ENCODE measurements around the gene NHERF2.
A peak's percentile ranks its signal among the peaks of the same experiment; 100 is the strongest.

The NHERF2 gene

DNA sequence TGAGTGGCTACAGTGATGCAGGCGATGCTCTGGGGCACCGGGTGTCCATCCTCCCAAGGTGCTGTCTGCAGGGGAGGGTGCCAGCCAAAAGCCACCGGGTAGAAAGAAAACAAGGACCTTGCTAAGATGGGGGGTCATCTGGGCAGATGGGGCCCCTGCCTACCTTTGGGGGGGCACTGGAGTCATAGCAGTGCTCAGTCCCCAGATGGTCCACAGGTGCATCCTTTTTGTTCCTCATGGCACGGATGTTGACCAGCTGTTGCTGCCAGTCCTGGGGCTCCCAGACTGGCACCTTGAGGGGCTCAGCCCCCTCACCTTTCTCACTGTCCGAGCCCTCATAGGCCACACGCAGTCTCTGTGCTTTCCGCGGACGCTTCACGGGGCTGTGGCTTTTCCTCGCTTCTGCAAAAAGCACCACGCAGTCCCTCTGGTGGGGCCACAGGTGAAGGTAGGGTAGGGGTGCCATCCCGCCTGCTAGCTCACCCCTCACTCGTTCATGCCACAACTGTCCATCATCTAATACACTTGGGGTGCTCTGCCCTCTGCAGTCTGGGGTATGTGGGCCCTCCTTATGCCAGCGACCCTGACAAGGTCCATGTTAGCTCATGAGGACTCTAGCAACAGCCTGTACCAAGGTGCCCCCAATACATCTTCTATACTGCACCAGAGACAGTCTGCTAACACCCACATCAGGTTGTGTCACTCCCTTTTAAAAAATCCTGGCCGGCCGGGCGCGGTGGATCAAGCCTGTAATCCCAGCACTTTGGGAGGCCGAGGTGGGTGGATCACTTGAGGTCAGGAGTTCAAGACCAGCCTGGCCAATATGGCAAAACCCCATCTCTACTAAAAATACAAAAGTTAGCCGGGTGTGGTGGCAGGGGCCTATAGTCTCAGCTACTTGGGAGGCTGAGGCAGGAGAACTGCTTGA, 19.5 kb downstream of the NHERF2 start:
- H3K36me3 Mint-ChIP-seq, result peaks cover 8% of the 10 kb centered on the region
- H3K9me3 Mint-ChIP-seq, result no peaks in the 10 kb centered on the region
- no peaks in the 10 kb centered on the region for H3K27me3 Mint-ChIP-seq
- no peak for ATAC-seq
- H3K4me1 Mint-ChIP-seq, result peaks cover 40% of the 10 kb centered on the region
- no peak overlapping the region for H3K27ac Mint-ChIP-seq
- H3K4me3 Mint-ChIP-seq, result peak overlapping the region; percentile 89

DNA sequence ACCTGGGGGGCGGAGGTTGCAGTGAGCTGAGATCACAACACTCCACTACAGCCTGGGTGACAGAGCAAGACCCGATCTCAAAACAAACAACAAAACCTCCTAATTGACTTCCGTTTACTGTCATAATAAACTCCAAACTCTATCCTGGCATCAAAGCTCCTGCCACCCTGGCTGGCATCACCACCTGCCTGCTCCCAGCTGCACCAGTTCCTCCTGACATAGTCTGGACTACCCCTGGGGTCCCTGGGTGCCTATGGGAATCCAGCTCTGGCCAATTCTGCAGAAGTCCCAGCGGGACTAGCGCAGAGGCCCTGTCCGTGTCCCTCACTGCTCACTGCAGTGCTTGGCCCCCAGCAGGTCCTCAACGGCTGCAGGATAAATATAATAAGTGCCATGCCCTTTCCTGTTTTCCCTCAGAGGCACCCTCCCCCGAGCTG, 20.2 kb downstream of the NHERF2 start:
- no peaks in the 10 kb centered on the region for H3K27me3 Mint-ChIP-seq
- H3K4me3 Mint-ChIP-seq, result peak overlapping the region; percentile 89
- peaks cover 12% of the 10 kb centered on the region for H3K36me3 Mint-ChIP-seq
- H3K9me3 Mint-ChIP-seq, result no peaks in the 10 kb centered on the region
- H3K4me1 Mint-ChIP-seq, result peaks cover 40% of the 10 kb centered on the region
- peak overlapping the region; percentile 75 for H3K27ac Mint-ChIP-seq
- ATAC-seq, result no peak

DNA sequence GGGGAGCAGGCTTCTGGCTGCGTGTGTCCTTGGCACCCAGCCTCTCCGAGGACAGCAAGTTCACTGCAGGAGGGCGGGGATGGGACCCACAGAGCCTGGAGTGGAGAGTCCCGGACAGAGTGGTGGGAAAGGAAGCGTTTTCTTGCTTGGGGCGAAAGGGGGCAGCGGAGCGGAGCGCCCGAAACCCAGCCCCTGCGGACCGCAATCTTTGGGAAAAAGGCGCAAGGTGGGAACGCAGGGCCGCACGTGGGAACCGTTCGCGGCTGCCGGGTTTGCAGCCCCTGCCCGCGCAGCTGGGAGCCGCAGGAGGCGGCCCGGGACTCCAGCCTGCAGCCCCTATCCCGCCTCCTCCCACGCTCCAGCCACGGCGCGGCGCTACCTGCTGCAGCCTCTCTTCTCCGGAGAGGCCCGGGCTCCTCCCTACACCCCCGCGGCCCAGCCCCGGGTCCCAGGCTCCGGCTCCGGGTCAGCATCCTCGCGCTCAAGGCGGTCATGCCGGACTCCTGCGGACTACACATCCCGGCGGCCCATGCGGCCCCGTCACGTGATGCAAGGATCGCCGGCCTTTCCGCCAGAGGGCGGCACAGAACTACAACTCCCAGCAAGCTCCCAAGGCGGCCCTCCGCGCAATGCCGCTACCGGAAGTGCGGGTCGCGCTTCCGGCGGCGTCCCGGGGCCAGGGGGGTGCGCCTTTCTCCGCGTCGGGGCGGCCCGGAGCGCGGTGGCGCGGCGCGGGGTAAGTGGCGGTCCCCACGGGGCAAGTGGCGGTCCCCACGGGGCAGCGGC, 20.8 kb downstream of the NHERF2 start, which contains the start of the genes NTHL1 and TSC2:
NTHL1 (minus strand) TSS at position 505 of the 786 bp plus-strand sequence; CDS start at position 494, 11 bp downstream.
TSC2 (plus strand) TSS at position 656 of the 786 bp plus-strand sequence. CDS start 631 bp downstream, outside the sequence.
- no peaks in the 10 kb centered on the region for H3K27me3 Mint-ChIP-seq
- peaks cover 18% of the 10 kb centered on the region for H3K36me3 Mint-ChIP-seq
- ATAC-seq, result peak; percentile 99
- H3K4me1 Mint-ChIP-seq, result peaks cover 40% of the 10 kb centered on the region
- peak within 1 kb of the TSS; percentile 75 for H3K27ac Mint-ChIP-seq
- H3K9me3 Mint-ChIP-seq, result no peaks in the 10 kb centered on the region
- peak within 1 kb of the TSS; percentile 89 for H3K4me3 Mint-ChIP-seq

DNA sequence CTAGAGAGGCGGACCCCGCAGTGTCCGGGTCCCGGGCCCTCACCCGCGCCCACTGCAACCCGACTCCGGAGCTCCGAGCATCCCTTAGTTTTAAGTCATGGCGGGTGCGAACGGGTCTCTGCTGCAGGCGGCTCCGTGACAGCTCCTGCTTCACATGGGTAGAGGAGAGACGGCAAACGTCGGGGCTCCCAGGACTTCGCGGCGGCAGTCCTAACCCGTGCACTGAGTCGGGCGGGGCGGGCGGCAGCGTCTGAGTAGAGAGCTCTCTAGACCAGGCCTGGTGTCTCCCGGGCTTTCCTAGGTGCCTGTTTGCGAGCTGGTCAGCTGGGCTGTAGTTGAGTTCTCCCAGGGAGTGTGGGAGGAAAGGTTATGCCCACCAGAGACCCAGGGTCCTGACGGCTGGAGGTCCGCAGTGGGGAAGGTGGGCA, 21.4 kb downstream of the NHERF2 start:
- no peaks in the 10 kb centered on the region for H3K27me3 Mint-ChIP-seq
- peak overlapping the region; percentile 75 for H3K27ac Mint-ChIP-seq
- ATAC-seq, result peak; percentile 1
- H3K9me3 Mint-ChIP-seq, result no peaks in the 10 kb centered on the region
- peaks cover 18% of the 10 kb centered on the region for H3K36me3 Mint-ChIP-seq
- H3K4me1 Mint-ChIP-seq, result peaks cover 37% of the 10 kb centered on the region
- H3K4me3 Mint-ChIP-seq, result peak overlapping the region; percentile 89

DNA sequence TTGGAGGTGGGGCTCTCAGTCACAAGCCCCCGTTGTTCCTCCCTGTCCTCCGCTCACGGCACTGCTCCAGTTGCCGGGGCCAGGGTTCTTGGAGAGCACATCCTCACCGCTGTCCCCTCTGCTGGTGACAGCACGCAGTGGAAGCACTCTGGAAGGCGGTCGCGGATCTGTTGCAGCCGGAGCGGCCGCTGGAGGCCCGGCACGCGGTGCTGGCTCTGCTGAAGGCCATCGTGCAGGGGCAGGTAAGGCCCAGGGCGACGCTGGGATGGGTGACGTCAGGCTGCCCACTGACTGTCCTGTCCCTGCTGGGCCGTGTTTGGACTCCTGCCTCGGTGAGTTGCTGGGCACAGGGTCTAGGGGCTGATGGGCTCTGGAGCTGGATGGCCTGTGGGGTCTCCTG, 26.5 kb downstream of the NHERF2 start:
- no peak for ATAC-seq
- H3K27me3 Mint-ChIP-seq, result no peaks in the 10 kb centered on the region
- no peaks in the 10 kb centered on the region for H3K9me3 Mint-ChIP-seq
- no peak overlapping the region for H3K27ac Mint-ChIP-seq
- H3K36me3 Mint-ChIP-seq, result peaks cover 39% of the 10 kb centered on the region
- no peak overlapping the region for H3K4me3 Mint-ChIP-seq
- peaks cover 11% of the 10 kb centered on the region for H3K4me1 Mint-ChIP-seq

DNA sequence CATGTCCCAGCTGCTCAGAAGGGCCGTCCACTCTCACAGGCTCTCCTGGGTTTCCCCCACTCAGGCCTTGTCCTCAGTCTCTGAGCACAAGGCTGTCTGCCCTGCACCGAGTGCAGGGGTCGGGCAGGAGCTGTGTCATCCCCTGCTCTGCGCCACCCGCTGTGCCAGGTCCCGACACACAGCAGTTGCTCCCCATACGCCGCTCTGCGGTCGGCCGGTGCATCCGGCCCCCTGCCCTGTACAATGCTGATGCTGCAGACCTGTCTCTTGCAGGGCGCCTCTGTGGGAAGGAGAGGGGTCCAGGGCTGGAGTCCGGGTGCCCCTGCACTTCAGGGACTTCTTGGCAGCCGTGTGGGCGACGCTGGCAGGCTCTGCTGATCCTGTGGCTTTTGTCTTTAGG, 27.2 kb downstream of the NHERF2 start:
- H3K4me1 Mint-ChIP-seq, result peaks cover 4% of the 10 kb centered on the region
- no peak overlapping the region for H3K4me3 Mint-ChIP-seq
- H3K27ac Mint-ChIP-seq, result no peak overlapping the region

DNA sequence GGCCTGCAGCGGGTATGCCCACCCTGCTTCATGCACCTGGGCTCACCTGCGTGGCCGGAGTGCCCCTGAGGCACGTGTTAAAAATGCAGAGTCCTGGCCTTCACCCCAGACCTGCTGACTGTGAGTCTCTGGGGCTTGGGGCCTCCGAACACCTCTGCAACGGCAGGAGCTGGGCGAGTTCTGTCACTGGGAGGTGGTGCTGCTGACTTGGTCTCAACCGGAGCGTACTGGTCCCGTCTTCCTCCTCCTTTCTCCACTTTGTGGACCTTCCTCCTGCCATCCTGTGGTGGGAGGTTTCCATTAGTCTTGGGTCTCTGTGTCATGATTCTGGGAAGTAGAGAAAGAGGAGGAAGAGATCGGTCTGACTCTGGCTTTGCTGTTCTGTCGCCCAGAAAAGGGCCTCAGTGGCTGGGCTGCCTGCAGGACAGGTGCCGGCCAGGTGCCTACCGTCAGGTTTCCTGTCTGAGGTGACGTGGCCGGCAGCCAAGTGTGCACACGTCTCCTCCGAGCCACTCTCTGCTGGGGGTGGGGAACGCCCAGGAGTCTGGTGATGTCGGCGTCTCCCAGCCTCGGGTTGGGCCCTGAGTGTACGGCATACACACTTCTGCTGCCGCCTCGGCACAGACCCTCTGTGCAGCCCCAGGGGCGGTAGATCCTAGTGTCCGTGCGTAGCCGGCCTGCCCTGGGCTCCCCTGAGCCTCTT, 28.0 kb downstream of the NHERF2 start:
- H3K27me3 Mint-ChIP-seq, result no peaks in the 10 kb centered on the region
- no peak for ATAC-seq
- no peaks in the 10 kb centered on the region for H3K4me1 Mint-ChIP-seq
- H3K4me3 Mint-ChIP-seq, result no peak overlapping the region
- peaks cover 45% of the 10 kb centered on the region for H3K36me3 Mint-ChIP-seq
- no peak overlapping the region for H3K27ac Mint-ChIP-seq
- H3K9me3 Mint-ChIP-seq, result no peaks in the 10 kb centered on the region

More for the DNA sequence above, 27.2 kb downstream of the NHERF2 start:
- ATAC-seq, result no peak
- Mint-ChIP-seq H3K9me3 (no peaks in the 10 kb centered on the region), H3K27me3 (no peaks in the 10 kb centered on the region), H3K36me3 (peaks cover 45% of the 10 kb centered on the region)

DNA sequence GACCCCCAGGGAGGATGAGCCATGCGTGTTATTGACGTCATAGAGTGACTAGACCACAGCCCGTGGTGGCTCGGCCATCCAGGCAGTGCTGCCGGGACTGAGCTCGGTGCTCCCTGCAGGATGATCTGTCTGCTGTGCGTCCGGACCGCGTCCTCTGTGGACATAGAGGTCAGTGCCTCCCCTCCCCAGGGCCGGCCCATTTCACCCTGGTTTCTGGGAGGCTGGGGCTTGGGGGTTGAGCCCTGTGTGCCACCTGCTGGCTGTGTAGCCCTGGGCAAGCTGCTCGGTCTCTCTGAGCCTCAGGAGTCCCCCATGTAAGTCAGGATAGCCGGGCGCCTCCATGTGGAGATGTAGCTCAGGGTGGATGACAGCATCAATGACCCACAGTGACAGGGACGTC, 29.4 kb downstream of the NHERF2 start:
- Mint-ChIP-seq H3K9me3 (no peaks in the 10 kb centered on the region), H3K27me3 (no peaks in the 10 kb centered on the region), H3K27ac (no peak overlapping the region), H3K4me3 (no peak overlapping the region), H3K4me1 (no peaks in the 10 kb centered on the region), H3K36me3 (peaks cover 56% of the 10 kb centered on the region)
- ATAC-seq, result no peak

DNA sequence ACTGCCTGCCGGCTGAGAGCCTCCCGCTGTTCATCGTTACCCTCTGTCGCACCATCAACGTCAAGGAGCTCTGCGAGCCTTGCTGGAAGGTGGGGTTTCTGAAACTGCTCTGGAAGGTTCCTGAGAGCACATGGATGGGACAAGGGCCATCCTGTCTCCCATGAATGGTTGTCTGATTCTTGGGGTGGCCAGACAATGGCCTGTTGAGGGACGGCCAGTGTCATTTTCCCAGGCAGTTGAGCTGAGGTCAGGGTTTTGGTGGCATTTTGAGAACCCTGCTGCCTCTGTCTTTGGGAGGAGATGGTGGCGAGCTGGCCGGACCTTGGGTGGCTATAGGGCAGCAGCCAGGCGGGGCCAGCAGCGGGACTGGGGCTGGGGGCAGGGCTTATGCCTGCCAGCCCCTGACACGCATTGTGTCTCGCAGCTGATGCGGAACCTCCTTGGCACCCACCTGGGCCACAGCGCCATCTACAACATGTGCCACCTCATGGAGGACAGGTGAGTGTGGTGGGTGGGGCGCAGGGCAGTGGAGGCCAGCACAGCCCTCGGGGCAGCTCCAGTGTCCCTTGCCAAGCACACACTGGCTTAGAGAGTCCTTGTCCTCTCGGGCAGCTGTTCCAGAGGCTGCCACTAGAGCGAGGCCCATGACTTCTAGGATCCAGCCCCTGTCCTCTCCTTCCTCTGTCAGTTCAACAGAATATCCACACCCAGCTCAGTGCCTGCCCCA, 30.1 kb downstream of the NHERF2 start:
- Mint-ChIP-seq H3K27me3 (no peaks in the 10 kb centered on the region), H3K9me3 (no peaks in the 10 kb centered on the region), H3K4me3 (no peak overlapping the region), H3K27ac (no peak overlapping the region), H3K4me1 (no peaks in the 10 kb centered on the region), H3K36me3 (peaks cover 53% of the 10 kb centered on the region)
- ATAC-seq, result no peak

DNA sequence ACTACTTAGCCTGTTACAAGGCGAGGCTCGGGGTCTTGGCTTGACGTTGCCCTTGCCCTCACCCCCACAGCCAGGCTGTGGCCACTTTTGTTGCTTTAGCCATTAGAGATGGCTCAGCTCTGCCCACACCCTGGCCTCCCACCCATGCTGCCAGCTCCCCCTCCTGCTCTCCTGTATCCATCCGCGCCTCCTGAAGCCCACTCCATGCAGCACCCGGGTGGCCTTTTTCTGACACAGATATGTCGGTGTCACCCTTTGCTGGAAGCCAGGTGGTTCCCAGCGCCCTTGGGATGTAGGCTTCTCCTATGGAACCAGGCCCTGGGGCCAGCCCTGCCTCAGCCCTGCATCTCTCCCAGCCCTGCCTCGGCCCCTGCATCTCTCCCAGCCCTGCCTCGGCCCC, 30.7 kb downstream of the NHERF2 start:
- peaks cover 47% of the 10 kb centered on the region for H3K36me3 Mint-ChIP-seq

DNA sequence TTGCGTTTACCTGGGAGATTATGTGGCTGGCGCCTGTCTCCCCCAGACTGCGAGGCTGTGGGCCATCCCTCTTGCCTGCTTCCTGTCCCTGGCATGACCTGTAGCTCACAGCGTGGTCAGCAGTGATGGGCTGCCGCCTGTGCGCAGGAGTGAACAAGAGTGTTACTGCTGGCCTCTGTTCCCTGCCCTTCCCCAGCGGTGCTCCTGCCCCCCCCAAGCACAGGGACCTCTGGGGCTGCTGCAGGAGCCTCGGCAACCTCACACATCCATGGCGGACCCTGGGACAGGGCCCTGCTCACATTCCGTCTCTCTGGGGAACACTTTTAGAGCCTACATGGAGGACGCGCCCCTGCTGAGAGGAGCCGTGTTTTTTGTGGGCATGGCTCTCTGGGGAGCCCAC, 31.7 kb downstream of the NHERF2 start:
- no peaks in the 10 kb centered on the region for H3K27me3 Mint-ChIP-seq
- no peak for ATAC-seq
- peaks cover 46% of the 10 kb centered on the region for H3K36me3 Mint-ChIP-seq
- H3K4me1 Mint-ChIP-seq, result no peaks in the 10 kb centered on the region
- H3K4me3 Mint-ChIP-seq, result no peak overlapping the region
- no peak overlapping the region for H3K27ac Mint-ChIP-seq
- H3K9me3 Mint-ChIP-seq, result no peaks in the 10 kb centered on the region

More for the DNA sequence above, 30.7 kb downstream of the NHERF2 start:
- Mint-ChIP-seq H3K4me3 (no peak overlapping the region), H3K4me1 (no peaks in the 10 kb centered on the region), H3K27ac (no peak overlapping the region), H3K27me3 (no peaks in the 10 kb centered on the region), H3K9me3 (no peaks in the 10 kb centered on the region)
- no peak for ATAC-seq

DNA sequence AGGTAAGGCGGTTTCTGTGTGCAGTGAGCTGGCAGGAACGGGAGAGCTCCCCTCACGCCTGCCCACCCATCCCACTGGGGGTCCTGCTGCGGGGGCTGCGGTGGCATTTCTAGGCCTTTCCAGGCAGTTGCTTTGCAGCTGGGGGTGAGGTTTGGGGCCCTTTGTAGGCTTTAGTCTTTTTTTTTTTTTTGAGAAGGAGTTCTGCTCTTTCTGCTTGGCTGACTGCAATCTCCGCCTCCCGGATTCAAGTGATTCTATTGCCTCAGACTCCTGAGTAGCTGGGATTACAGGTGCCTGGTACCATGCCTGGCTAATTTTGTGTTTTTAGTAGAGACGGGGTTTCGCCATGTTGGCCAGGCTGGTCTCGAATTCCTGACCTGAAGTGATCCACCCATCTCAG, 32.2 kb downstream of the NHERF2 start:
- Mint-ChIP-seq H3K27me3 (no peaks in the 10 kb centered on the region), H3K36me3 (peaks cover 46% of the 10 kb centered on the region)
- no peak for ATAC-seq

DNA sequence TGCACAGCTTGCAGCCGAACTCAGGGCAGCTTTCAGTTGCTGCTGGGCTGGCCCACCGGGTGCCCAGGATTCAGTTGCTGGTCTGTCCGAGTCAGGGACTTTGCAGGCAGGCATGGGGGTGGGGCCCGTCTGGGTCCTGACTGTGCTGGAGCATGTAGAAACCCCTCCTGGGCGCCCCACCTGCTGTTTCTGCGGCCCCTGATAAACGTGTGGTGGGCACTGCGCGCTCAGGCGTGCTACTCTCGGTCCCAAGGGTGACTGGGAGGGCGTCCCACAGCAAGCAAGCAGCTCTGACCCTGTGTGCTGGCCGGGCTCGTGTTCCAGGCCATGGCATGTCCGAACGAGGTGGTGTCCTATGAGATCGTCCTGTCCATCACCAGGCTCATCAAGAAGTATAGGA, 33.6 kb downstream of the NHERF2 start:
- ATAC-seq, result no peak
- peaks cover 45% of the 10 kb centered on the region for H3K36me3 Mint-ChIP-seq
- H3K4me3 Mint-ChIP-seq, result no peak overlapping the region
- H3K27ac Mint-ChIP-seq, result no peak overlapping the region
- no peaks in the 10 kb centered on the region for H3K9me3 Mint-ChIP-seq
- H3K27me3 Mint-ChIP-seq, result no peaks in the 10 kb centered on the region
- no peaks in the 10 kb centered on the region for H3K4me1 Mint-ChIP-seq

More for the DNA sequence above, 32.2 kb downstream of the NHERF2 start:
- Mint-ChIP-seq H3K9me3 (no peaks in the 10 kb centered on the region), H3K4me3 (no peak overlapping the region), H3K27ac (no peak overlapping the region), H3K4me1 (no peaks in the 10 kb centered on the region)

DNA sequence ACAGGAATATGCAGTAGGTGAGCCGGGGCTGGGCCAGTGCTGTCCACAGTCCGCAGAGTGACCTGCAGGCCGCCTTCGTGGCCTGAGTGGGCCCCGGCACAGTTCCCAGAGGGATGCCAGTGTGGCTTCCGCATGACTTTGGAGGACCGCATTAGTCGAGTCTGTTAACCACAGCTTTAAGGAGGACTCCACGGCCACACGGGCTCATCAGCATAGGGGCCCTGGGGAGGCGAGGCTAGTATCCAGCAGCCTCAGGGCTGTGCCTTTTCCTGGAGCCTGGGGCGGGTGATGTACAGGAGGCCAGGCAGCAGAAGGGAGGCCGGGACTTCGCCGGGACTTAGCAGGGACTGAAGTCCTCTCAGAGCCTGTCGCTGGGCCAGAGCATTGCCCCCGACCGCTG, 34.3 kb downstream of the NHERF2 start:
- no peak for ATAC-seq
- Mint-ChIP-seq H3K9me3 (no peaks in the 10 kb centered on the region), H3K4me3 (no peak overlapping the region), H3K27me3 (no peaks in the 10 kb centered on the region), H3K36me3 (peaks cover 47% of the 10 kb centered on the region), H3K4me1 (no peaks in the 10 kb centered on the region), H3K27ac (no peak overlapping the region)
